ENCODE results near the gene USP25. TPM values are rescaled to one million over a fixed set of nuclear protein-coding genes. Genes with fewer than 3 reads are reported as not detected.
A peak's percentile ranks its signal among the peaks of the same experiment; 100 is the strongest.

USP25 gene
- total RNA-seq, 2 donors from 2014 or later = 20.9 to 32.7 TPM

- Mint-ChIP-seq H3K36me3 (peaks cover 9 to 20% of the 10 kb centered on the region in 2 donors), H3K9me3 (no peaks in the 10 kb centered on the region), H3K27ac (no peak overlapping the region)
- ATAC-seq (no peak), DNase-seq (ENCODE audit: low spot score in 2 of 2) (no peak)
Measured at GRCh38 chr21:15775291-15775690, 45.5 kb downstream of the USP25 start.

- no peak for DNase-seq (ENCODE audit: low spot score in 2 of 2)
- no peak for ATAC-seq
- peaks cover 0 to 5% of the 10 kb centered on the region in 2 donors for H3K9me3 Mint-ChIP-seq
- H3K27ac Mint-ChIP-seq = no peak overlapping the region
- peaks cover 16 to 26% of the 10 kb centered on the region in 2 donors for H3K36me3 Mint-ChIP-seq
Measured at GRCh38 chr21:15775981-15776380, 46.2 kb downstream of the USP25 start.

GRCh38 chr21:15776818-15777217, 47.0 kb downstream of the USP25 start:
- DNase-seq (ENCODE audit: low spot score in 2 of 2) (no peak), ATAC-seq (no peak)
- Mint-ChIP-seq H3K9me3 (peaks cover 0 to 5% of the 10 kb centered on the region in 2 donors), H3K36me3 (peaks cover 24 to 34% of the 10 kb centered on the region in 2 donors), H3K27ac (no peak overlapping the region)

- DNase-seq (ENCODE audit: low spot score in 2 of 2) = no peak
- peaks cover 10 to 21% of the 10 kb centered on the region in 2 donors for H3K9me3 Mint-ChIP-seq
- H3K27ac Mint-ChIP-seq = no peak overlapping the region
- H3K36me3 Mint-ChIP-seq = peaks cover 25 to 30% of the 10 kb centered on the region in 2 donors
- ATAC-seq = no peak
Measured at GRCh38 chr21:15781986-15782385, 52.2 kb downstream of the USP25 start.

GRCh38 chr21:15788847-15789523, 59.2 kb downstream of the USP25 start:
- no peak for ATAC-seq
- no peaks in the 10 kb centered on the region for H3K36me3 Mint-ChIP-seq
- H3K27ac Mint-ChIP-seq = no peak overlapping the region
- no peak for DNase-seq (ENCODE audit: low spot score in 2 of 2)
- H3K9me3 Mint-ChIP-seq = peaks cover 5 to 11% of the 10 kb centered on the region in 2 donors

- Mint-ChIP-seq H3K27ac (no peak overlapping the region), H3K36me3 (peaks cover 7 to 19% of the 10 kb centered on the region in 2 donors), H3K9me3 (no peaks in the 10 kb centered on the region)
- no peak for DNase-seq (ENCODE audit: low spot score in 2 of 2)
- no peak for ATAC-seq
Measured at GRCh38 chr21:15793109-15793508, 63.3 kb downstream of the USP25 start.

GRCh38 chr21:15793550-15794235, 63.9 kb downstream of the USP25 start:
- no peak for ATAC-seq
- Mint-ChIP-seq H3K27ac (no peak overlapping the region), H3K9me3 (no peaks in the 10 kb centered on the region)

GRCh38 chr21:15794277-15794912, 64.6 kb downstream of the USP25 start:
- ATAC-seq (peak; percentile 29 to 57), DNase-seq (ENCODE audit: low spot score in 2 of 2) (no peak)
- Mint-ChIP-seq H3K9me3 (no peaks in the 10 kb centered on the region), H3K27ac (no peak overlapping the region), H3K36me3 (peaks cover 7 to 19% of the 10 kb centered on the region in 2 donors)

More at GRCh38 chr21:15793550-15794235, 63.9 kb downstream of the USP25 start:
- peaks cover 7 to 19% of the 10 kb centered on the region in 2 donors for H3K36me3 Mint-ChIP-seq
- no peak for DNase-seq (ENCODE audit: low spot score in 2 of 2)

GRCh38 chr21:15795533-15795932, 65.8 kb downstream of the USP25 start:
- DNase-seq (ENCODE audit: low spot score in 2 of 2) = no peak
- H3K36me3 Mint-ChIP-seq = peaks cover 7 to 19% of the 10 kb centered on the region in 2 donors
- no peaks in the 10 kb centered on the region for H3K9me3 Mint-ChIP-seq
- ATAC-seq = peak; percentile 24 to 79
- no peak overlapping the region for H3K27ac Mint-ChIP-seq

- no peak for DNase-seq (ENCODE audit: low spot score in 2 of 2)
- Mint-ChIP-seq H3K27ac (peak overlapping the region; percentile 22 to 24), H3K36me3 (peaks cover 7 to 19% of the 10 kb centered on the region in 2 donors)
Measured at GRCh38 chr21:15797577-15798363, 68.0 kb downstream of the USP25 start.

GRCh38 chr21:15801352-15801863, 71.6 kb downstream of the USP25 start:
- no peak overlapping the region for H3K27ac Mint-ChIP-seq
- ATAC-seq (no peak), DNase-seq (ENCODE audit: low spot score in 2 of 2) (no peak)
- peaks cover 4 to 18% of the 10 kb centered on the region in 2 donors for H3K36me3 Mint-ChIP-seq
- no peaks in the 10 kb centered on the region for H3K9me3 Mint-ChIP-seq

More at GRCh38 chr21:15797577-15798363, 68.0 kb downstream of the USP25 start:
- no peaks in the 10 kb centered on the region for H3K9me3 Mint-ChIP-seq
- no peak for ATAC-seq

GRCh38 chr21:15804247-15805005, 74.6 kb downstream of the USP25 start:
- Mint-ChIP-seq H3K27ac (no peak overlapping the region), H3K36me3 (peaks cover 11 to 20% of the 10 kb centered on the region in 2 donors), H3K9me3 (no peaks in the 10 kb centered on the region)
- ATAC-seq = no peak
- DNase-seq (ENCODE audit: low spot score in 2 of 2) = no peak

- Mint-ChIP-seq H3K36me3 (peaks cover 26 to 52% of the 10 kb centered on the region in 2 donors), H3K27ac (no peak overlapping the region), H3K9me3 (peaks cover 11 to 13% of the 10 kb centered on the region in 2 donors)
- ATAC-seq (no peak), DNase-seq (ENCODE audit: low spot score in 2 of 2) (no peak)
Measured at GRCh38 chr21:15809065-15809464, 79.3 kb downstream of the USP25 start.

- H3K36me3 Mint-ChIP-seq = peaks cover 33 to 59% of the 10 kb centered on the region in 2 donors
- no peak for DNase-seq (ENCODE audit: low spot score in 2 of 2)
- no peak for ATAC-seq
- H3K27ac Mint-ChIP-seq = peak overlapping the region in 1 of 2 donors; percentile 79
- H3K9me3 Mint-ChIP-seq = peaks cover 17 to 20% of the 10 kb centered on the region in 2 donors
Measured at GRCh38 chr21:15809818-15810217, 80.0 kb downstream of the USP25 start.

GRCh38 chr21:15815285-15815684, 85.5 kb downstream of the USP25 start:
- DNase-seq (ENCODE audit: low spot score in 2 of 2) = no peak
- peaks cover 51 to 73% of the 10 kb centered on the region in 2 donors for H3K36me3 Mint-ChIP-seq
- H3K27ac Mint-ChIP-seq = no peak overlapping the region
- peaks cover 22 to 37% of the 10 kb centered on the region in 2 donors for H3K9me3 Mint-ChIP-seq
- no peak for ATAC-seq

- no peak for ATAC-seq
- DNase-seq (ENCODE audit: low spot score in 2 of 2) = no peak
- Mint-ChIP-seq H3K36me3 (peaks cover 25 to 33% of the 10 kb centered on the region in 2 donors), H3K9me3 (peaks cover 6 to 17% of the 10 kb centered on the region in 2 donors), H3K27ac (no peak overlapping the region)
Measured at GRCh38 chr21:15820327-15820726, 90.5 kb downstream of the USP25 start.

Measured in activated naive CD4-positive, alpha-beta T cell treated with anti-CD3 and anti-CD28 coated beads, Interleukin-2, amount 50 U/mL, for 72 hours (primary cell).